Kidney (tissue), 14 donors: ENCODE data around the gene PRDM15. TPM values are rescaled to one million over a fixed set of nuclear protein-coding genes. Genes with fewer than 3 reads are reported as not detected.

ENCODE experiments used
- DNase-seq, 5 donors: peaks; one replicate each; pipeline ENCODE4 v3.0.0-alpha.2; 2013 to 2020
- FAIRE-seq: peaks from 2 replicates; lab custom pipeline; 2012; peaks lifted over from hg19 to GRCh38; lab: Jason Lieb, UNC
- H3K27ac ChIP-seq, 2 donors: one replicate each; pipeline ENCODE4 v1.7.0; 2013; ENCODE audit warnings: low read depth in 2 of 2, low read length in 2 of 2, inconsistent platforms in 1 of 2
- H3K27me3 ChIP-seq: one replicate; pipeline ENCODE4 v1.7.1; 2013; ENCODE audit warnings: low read length, inconsistent platforms; ENCODE audit not compliant: control insufficient read depth, insufficient read depth
- H3K36me3 ChIP-seq, 3 donors: one replicate each; pipeline versions ENCODE4 v1.7.0 to v1.7.1; 2013; ENCODE audit warnings: low read length in 3 of 3, control low read depth in 1 of 3, inconsistent platforms in 1 of 3; ENCODE audit not compliant: insufficient read depth in 3 of 3, control insufficient read depth in 2 of 3
- H3K4me1 ChIP-seq, 3 donors: one replicate each; pipeline versions ENCODE4 v1.7.0 to v1.7.1; 2013; ENCODE audit warnings: low read length in 3 of 3, inconsistent platforms in 1 of 3, low read depth in 1 of 3; ENCODE audit not compliant: control insufficient read depth in 2 of 3, insufficient read depth in 2 of 3
- H3K4me3 ChIP-seq, 3 donors: one replicate each; pipeline versions ENCODE4 v1.7.0 to v1.8.1; 2013; ENCODE audit warnings: low read length in 3 of 3, control low read depth in 1 of 3, inconsistent platforms in 1 of 3
- H3K9ac ChIP-seq, 3 donors: one replicate each; pipeline versions ENCODE4 v1.7.0 to v1.7.1; 2013; ENCODE audit warnings: low read length in 3 of 3, control low read depth in 1 of 3, inconsistent platforms in 1 of 3
- H3K9me3 ChIP-seq, 3 donors: one replicate each; pipeline versions ENCODE4 v1.7.0 to v1.7.1; 2013; ENCODE audit warnings: low read length in 3 of 3, control low read depth in 1 of 3, inconsistent platforms in 1 of 3; ENCODE audit not compliant: control insufficient read depth in 2 of 3, insufficient read depth in 1 of 3
- intact Hi-C: fragments of 100-400 bp; cut with DNase I; formaldehyde crosslinking; loops from one replicate; pipeline ENCODE4 v1.11.1; 2022
- polyA plus RNA-seq: library from polyadenylated mRNA; stranded (reverse); fragments of 350-450 nt; fragmentation: Illumina TruSeq; extraction: RNeasy Lipid Tissue Mini Kit (QIAGEN cat#74804); gene quantifications from one replicate; pipeline ENCODE4 v1.2.3, GENCODE V29; 2014; ENCODE audit warnings: low read depth, low replicate concordance; ENCODE audit not compliant: insufficient read depth
- total RNA-seq: library from RNA; stranded (reverse); fragmentation: NEBNext Ultra II Directional; extraction: Animal tissue kit (Norgen Biotek cat#: 25700); gene quantifications from one replicate; pipeline ENCODE4 v1.2.1, GENCODE V29; 2021
- TF ChIP-seq, protein P1 (sequence below): IDR thresholded peaks from 3 replicates; pipeline ENCODE4 v1.5.1; 2012; ENCODE audit warnings: mild to moderate bottlenecking, moderate library complexity, borderline replicate concordance; ENCODE audit not compliant: insufficient read depth; ENCODE audit errors: extremely low read depth
- donor health status: control.
- donor health status: control.
- donor health status: control.
- donor health status: control.
- donor health status: control.
- donor health status: DM: yes; HTN: yes; CAD: no.
- donor health status: Normal renal cell carcinoma (clear cell type).

Gene PRDM15
- total and polyA plus RNA-seq, 2 donors from 2014 or later = 1.3 to 8.4 TPM

DNA sequence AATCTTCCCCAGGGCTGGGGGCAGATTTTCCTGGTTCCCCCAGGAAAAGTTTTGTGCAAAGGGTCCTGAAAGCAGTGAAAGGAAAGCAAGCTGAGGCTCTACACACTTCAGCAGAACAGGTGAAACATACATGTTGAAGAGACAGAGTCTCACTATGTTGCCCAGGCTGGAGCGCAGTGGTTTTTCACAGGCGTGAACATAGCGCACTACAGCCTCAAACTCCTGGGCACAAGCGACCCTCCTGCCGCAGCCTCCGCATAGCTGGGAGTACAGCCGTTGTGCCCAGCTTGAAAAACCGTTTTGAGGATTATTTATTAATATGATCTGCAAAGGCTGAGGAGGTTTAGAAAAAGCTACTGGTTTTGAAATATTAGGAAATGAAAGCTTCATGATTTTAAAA lies 11.8 kb downstream of the PRDM15 start:
- no peak overlapping the region for H3K27ac ChIP-seq
- H3K9ac ChIP-seq = no peak overlapping the region
- H3K27me3 ChIP-seq = no peaks in the 10 kb centered on the region
- TF ChIP-seq, protein P1, sequence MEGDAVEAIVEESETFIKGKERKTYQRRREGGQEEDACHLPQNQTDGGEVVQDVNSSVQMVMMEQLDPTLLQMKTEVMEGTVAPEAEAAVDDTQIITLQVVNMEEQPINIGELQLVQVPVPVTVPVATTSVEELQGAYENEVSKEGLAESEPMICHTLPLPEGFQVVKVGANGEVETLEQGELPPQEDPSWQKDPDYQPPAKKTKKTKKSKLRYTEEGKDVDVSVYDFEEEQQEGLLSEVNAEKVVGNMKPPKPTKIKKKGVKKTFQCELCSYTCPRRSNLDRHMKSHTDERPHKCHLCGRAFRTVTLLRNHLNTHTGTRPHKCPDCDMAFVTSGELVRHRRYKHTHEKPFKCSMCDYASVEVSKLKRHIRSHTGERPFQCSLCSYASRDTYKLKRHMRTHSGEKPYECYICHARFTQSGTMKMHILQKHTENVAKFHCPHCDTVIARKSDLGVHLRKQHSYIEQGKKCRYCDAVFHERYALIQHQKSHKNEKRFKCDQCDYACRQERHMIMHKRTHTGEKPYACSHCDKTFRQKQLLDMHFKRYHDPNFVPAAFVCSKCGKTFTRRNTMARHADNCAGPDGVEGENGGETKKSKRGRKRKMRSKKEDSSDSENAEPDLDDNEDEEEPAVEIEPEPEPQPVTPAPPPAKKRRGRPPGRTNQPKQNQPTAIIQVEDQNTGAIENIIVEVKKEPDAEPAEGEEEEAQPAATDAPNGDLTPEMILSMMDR = no peak
- intact Hi-C loops = no loop called here
- no peaks in the 10 kb centered on the region for H3K9me3 ChIP-seq
- no peaks in the 10 kb centered on the region for H3K36me3 ChIP-seq
- no peaks in the 10 kb centered on the region for H3K4me1 ChIP-seq
- no peak for FAIRE-seq
- DNase-seq = no peak
- H3K4me3 ChIP-seq = no peak overlapping the region

DNA sequence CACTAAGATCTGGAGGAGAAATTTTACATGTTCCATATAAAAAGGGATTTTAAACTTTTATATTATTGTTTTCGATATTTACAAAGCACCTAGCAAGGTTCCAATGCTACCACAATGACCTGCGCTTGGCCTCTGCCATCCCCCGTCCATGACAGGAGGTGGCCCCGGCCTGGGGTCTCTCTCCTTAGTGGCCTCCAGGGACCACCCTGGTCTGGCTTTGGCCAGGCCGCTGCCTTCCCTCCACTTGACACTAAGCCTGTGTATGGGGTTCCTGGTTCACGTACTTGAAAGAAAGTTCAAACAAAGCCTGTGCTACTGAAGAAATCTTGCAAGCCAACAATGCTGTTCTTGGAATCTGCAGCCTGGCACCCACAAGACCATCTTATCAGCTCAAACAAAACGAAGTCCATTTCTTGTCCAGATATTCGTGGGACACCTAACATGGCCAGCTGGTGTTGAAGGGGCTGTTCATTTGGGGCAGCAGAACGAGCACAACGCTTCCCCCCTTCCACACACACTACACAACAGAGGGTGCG lies 12.8 kb downstream of the PRDM15 start:
- intact Hi-C loops = no loop called here
- H3K4me1 ChIP-seq = no peaks in the 10 kb centered on the region
- no peaks in the 10 kb centered on the region for H3K36me3 ChIP-seq
- H3K27ac ChIP-seq = no peak overlapping the region
- no peaks in the 10 kb centered on the region for H3K27me3 ChIP-seq
- TF ChIP-seq, protein P1 = no peak
- no peak overlapping the region for H3K9ac ChIP-seq
- FAIRE-seq = no peak
- DNase-seq = no peak
- H3K4me3 ChIP-seq = no peak overlapping the region
- H3K9me3 ChIP-seq = no peaks in the 10 kb centered on the region

DNA sequence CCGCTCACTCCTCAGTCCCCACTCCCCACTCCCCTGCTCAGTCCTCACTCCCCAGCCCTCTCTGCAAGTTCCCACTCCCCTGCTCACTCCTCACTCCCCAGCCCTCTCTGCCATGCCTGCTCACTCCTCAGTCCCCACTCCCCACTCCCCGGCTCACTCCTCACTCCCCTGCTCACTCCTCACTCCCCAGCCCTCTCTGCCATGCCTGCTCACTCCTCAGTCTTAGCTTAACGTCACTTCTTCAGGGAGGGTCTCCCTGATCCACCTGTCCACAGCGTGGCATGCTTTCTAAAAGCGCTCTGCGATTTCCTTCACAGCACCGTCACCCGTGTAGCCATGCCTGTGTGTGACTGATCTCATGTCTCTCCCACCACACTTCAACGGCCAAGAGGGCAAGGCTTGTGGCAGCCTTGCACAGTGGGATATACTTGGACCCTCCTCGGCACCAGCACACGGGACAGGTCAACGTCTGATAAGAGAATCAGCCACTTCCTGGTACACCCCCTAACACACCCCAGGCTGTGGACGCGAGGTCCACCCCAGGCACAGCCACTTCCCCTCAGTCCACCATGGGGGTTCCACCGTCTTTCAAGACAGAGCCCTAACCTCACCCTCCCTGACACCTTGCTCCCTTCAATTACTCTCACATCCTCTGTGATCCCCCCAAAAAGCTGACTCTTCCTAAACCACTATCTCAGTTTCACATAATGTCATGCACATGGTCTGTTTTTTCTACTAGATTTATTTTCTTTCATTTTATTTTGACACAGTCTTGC lies 14.0 kb downstream of the PRDM15 start:
- H3K27me3 ChIP-seq = no peaks in the 10 kb centered on the region
- no peak overlapping the region for H3K4me3 ChIP-seq
- FAIRE-seq (no peak), DNase-seq (no peak)
- H3K4me1 ChIP-seq = no peaks in the 10 kb centered on the region
- no peak overlapping the region for H3K27ac ChIP-seq
- no peaks in the 10 kb centered on the region for H3K36me3 ChIP-seq
- intact Hi-C loops = no loop called here
- H3K9me3 ChIP-seq = no peaks in the 10 kb centered on the region
- TF ChIP-seq, protein P1 = no peak
- no peak overlapping the region for H3K9ac ChIP-seq
